Body of pancreas (tissue), 4 donors: ENCODE measurements around the gene HDDC3.

ENCODE experiments used
- CTCF ChIP-seq, 7 experiments: fragments of 450-650 bp in 4 of 7; fragments of 200-600 bp in 3 of 7; sonication (generic) in 3 of 7; IDR thresholded peaks; one replicate each; pipeline ENCODE4 v1.5.1; 2016 to 2019; ENCODE audit warnings: antibody characterized with exemption in 7 of 7
- POLR2A ChIP-seq, 3 donors: fragments of 450-650 bp; IDR thresholded peaks; one replicate each; pipeline ENCODE4 v1.6.1; 2016; ENCODE audit warnings: antibody characterized with exemption in 3 of 3, mild to moderate bottlenecking in 2 of 3

GRCh38 chr15:90911302-90911623 lies 21.1 kb downstream of the HDDC3 start:
- TF ChIP-seq POLR2A (IDR thresholded peaks at IDR 0.05): no peak
- no peak for TF ChIP-seq CTCF (IDR thresholded peaks at IDR 0.05)
